GM18517 (cell line): Measurements from ENCODE around the gene HARS1.
"Not testable (repeated sequence)": the region's sequence is repeated elsewhere in the genome, so short reads cannot be mapped to it uniquely, and the experiment has no call there.

Experiments used
- ATAC-seq: cut with Tn5 transposase; IDR thresholded peaks from one replicate; pipeline ENCODE4 v1.9.1; 2021; ENCODE audit warnings: mild to moderate bottlenecking, moderate library complexity; ENCODE audit not compliant: unreplicated experiment

The HARS1 gene

GRCh38 chr5:140678993-140679392 lies 12.2 kb downstream of the HARS1 start:
- no peak for ATAC-seq

GRCh38 chr5:140677947-140678346 lies 13.2 kb downstream of the HARS1 start:
- peak; percentile 61 for ATAC-seq

DNA sequence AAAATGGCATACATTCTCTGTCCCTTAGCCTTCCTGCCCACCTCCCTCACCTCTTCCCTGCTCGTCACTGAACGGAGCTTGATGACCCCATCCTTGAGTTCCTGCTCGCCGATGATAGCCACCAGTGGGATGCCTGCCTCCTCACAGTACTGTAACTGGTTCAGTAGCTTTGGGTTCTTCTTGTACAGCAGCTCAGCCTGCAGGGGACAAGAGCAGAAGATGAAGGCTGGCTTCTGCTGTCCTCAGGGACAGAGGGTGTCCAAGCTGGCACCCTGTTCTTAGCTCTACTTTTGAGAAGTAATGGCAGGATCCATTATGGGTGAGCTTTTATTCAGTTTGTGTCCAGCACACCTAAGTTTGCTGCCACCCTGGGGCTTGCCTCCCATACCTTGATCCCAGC lies 16.5 kb downstream of the HARS1 start:
- no peak for ATAC-seq

DNA sequence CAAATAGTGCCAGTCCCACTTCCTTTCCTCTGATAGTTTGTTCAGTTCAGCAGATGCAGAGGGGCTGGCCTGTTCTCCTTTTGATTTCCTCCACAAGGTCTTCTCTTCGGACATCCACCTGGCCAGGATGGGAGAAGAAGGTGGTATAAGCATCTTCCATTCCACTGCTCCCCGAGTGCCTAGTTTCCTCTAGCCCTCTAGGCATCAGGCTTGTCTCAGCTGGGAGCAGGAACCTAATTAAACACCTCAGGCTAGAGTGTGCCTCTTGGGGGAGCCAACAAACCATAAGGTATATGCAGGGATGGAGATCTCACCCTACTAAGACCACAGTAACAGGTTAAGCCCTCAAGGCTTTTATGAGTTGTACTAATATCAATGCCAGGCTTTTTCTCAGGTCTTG lies 17.0 kb downstream of the HARS1 start:
- ATAC-seq = no peak

DNA sequence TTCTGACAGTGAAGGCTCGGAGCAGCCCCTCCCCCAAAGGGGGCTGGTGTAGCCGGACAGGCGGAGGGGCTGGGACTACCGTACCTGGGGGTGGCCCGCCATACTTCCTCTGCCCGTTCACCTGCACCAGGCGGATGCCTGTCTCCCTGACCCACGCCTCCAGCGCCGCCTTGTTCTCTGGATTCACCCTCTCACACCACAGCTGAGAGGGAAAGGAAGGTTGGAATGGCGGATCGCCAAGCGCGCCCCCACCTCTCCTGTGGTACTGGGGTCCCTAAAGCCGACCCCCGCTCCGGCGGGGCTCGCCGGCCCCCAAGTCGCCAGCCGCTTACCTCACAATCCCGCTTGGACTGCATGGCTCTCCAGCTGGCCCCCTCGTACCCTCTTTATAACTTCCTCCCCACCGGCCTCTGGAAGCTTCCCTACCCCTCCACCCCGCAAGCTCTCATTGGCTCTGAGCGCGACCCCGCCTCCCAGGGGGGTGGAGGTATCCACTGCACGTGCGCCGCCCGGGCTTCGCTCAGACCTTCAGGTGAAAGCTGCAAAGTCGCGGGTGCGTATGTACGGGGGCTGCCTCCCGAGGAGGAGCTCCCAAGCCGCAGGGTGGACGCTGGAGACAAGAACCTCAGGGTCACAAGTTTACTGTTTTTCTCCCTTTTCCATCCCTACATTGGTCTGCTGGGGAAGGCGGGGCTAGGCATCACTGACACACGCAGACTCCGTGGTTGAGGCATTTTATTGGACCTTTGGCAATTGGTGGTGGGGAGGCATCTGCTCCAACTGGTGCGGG lies 17.8 kb downstream of the HARS1 start, which contains the start of gene DND1:
DND1 (minus strand) TSS at position 390 of the 790 bp plus-strand sequence; CDS start at position 356, 34 bp downstream.
- ATAC-seq = no peak

GRCh38 chr5:140672455-140673186 lies 18.5 kb downstream of the HARS1 start:
- no peak for ATAC-seq

DNA sequence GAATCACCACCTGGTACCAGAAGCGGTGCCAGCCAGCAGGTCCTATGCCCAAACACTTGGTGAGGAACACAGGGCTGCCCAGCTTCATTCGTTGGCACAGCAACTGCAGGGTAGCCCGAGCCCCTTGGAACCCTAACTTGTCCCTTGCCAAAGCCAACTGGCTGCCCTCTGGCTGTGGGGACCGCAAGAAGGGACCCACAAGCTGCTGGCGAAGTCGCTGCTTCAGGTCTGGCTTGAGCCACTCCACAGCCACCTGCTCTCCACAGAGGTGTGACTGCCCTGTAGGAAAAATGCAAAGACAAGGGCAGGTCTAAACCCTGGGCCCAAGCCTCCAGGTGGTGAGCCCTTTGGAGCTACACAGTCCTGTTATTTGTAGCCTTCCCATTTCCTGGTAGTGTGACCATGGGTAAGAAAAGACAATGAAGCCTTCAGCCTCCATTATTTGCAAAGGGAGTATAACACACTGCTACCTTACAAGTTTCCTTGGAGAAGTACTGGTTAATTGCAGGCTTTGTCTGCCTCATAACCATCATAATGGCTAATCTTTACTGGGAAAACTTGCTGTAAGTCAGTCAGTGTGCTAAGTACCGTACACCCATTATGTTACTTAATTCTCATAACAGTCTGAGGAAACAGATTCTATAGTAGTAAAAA lies 19.6 kb downstream of the HARS1 start:
- no peak for ATAC-seq

DNA sequence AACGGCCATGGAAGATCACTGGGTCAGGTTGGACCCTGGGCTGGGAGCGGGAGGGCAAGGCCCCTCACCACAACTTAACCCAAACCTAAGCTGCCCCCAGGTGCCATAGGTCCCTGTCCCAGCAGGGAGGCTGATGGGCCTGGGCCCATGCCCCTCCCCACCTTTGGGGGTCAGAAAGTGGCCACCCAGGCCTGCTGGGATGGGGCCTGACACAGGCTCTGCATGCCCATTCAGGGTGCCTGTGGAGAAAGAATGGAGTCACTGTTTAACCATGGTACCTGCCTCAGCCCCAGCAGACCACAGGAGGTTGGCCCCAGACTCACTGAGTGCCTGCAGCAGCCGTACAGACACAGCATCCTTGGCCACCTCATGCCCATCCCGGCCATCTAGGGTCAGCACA lies 20.1 kb downstream of the HARS1 start:
- ATAC-seq = not testable (repeated sequence)

DNA sequence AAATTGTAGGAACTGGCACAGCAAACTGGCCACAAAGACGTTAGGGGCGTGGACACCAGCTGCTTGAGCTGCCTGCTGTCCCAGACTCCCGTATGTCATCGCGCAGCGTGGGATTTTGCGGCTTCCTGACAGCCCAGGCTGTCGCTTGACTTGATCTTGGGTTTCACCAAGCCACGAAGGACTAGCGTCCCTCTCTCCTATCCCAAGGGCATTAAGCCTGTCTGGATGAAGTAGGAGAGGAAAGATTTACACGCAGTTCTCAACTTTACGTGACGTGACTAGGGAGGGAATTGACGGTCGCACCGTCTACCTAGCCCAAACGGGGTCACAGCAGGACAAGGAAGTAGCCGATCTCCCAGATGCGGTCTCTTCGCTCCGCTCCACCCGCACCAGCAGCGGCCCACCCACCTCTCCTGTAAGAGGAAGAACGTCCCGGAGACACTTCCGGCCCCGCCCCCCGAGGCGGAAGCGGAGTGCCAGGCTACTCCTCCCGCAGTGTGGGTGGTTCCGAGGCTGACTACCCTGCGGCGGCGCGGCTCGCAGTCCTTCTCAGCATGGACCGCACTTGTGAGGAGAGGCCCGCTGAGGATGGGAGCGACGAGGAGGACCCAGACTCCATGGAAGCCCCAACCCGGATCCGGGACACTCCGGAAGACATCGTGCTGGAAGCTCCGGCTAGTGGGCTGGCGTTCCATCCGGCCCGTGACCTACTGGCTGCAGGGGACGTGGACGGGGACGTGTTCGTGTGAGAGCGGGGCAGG lies 26.6 kb downstream of the HARS1 start, which contains the start of gene WDR55:
WDR55 (plus strand) TSS at position 546 of the 761 bp plus-strand sequence; CDS start at position 555, 9 bp downstream.
- peak; percentile 96 for ATAC-seq

DNA sequence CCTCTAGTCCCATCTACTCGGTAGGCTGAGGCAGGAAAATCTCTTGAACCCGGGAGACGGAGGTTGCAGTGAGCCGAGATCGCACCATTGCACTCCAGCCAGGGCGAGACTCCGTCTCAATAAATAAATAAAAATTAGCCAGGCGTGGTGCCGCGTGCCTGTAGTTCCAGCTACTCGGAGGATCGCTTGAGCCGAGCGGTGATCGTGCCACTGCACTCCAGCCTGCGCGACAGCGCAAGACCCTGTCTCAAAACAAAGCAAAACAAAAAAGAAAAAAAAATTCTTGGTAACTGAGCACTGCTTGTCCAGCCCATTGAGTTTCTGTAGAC lies 27.2 kb downstream of the HARS1 start:
- no peak for ATAC-seq

GRCh38 chr5:140660371-140660770 lies 30.8 kb downstream of the HARS1 start:
- not testable (repeated sequence) for ATAC-seq

DNA sequence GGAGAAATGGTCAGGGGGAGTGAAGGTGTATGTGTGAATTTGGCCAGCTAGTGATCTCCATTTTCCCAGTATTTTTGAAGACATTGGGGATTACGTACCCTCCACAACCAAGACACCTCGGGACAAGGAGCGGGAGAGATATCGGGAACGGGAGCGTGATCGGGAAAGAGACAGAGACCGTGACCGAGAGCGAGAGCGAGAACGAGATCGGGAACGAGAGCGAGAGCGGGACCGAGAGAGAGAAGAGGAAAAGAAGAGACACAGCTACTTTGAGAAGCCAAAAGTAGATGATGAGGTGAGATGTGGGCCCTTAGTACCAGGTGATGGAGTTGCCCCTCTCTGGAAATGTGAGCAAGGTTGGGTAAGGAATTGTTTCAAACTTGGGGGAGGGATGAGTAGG lies 32.3 kb downstream of the HARS1 start:
- ATAC-seq = no peak

- peak; percentile 37 for ATAC-seq
Observed at GRCh38 chr5:140647042-140647419, 44.1 kb downstream of the HARS1 start.

- ATAC-seq = no peak
Observed at GRCh38 chr5:140642718-140643117, 48.5 kb downstream of the HARS1 start.

- no peak for ATAC-seq
Observed at GRCh38 chr5:140641716-140642115, 49.5 kb downstream of the HARS1 start.

GRCh38 chr5:140639148-140639981 lies 51.8 kb downstream of the HARS1 start, which contains the start of gene TMCO6:
Gene TMCO6, plus strand, starts transcription at chr5:140639451. Its CDS starts 77 bp downstream, at chr5:140639528.
- peak; percentile 75 for ATAC-seq

GRCh38 chr5:140638898-140639147 lies 52.3 kb downstream of the HARS1 start:
- not testable (repeated sequence) for ATAC-seq

DNA sequence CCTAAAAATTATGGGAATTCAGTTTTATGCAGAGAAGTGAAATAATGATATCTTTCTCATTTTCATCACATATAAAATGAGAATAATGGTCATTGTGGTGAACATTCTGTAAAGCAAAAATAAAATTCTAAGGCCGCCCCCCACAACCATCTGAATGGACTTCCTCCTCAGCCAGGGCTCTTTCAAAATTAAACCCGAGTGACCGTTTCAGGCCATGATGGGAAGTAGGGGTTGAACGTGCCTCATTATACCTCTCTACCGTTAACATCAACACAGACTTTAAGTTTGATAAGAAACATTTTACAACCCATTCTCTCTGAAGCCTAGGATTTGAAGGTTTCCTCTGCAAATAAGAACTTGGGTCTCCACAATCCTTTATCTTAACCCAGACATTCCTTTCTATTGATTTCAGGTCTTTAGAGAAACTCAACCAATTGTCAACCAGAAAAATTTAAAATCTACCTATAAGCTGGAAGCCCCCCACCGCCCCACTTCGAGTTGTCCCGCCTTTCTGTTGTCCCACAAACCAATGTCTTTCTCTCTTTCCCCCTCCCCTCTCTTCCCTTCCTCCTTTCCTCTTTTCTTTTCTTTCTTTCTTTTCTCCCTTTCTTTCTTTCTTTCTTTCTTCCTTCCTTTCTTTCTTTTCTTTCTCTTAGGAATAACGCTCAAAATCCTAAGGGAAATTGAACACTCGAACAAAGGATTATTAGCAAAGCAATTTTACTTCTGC lies 53.6 kb downstream of the HARS1 start:
- no peak for ATAC-seq
